ENCODE results near the gene TMEM255B.
A peak's percentile ranks its signal among the peaks of the same experiment; 100 is the strongest.
"Not testable (repeated sequence)": the region's sequence is repeated elsewhere in the genome, so short reads cannot be mapped to it uniquely, and the experiment has no call there.

The TMEM255B gene

GRCh38 chr13:113791226-113791625, 32.2 kb downstream of the TMEM255B start:
- no peak for DNase-seq

- no peak for DNase-seq
Observed at GRCh38 chr13:113791761-113792160, 32.7 kb downstream of the TMEM255B start.

GRCh38 chr13:113792236-113792770, 33.3 kb downstream of the TMEM255B start:
- no peak for DNase-seq

- no peak for DNase-seq
Observed at GRCh38 chr13:113792886-113793717, 34.1 kb downstream of the TMEM255B start.

GRCh38 chr13:113793718-113794085, 34.7 kb downstream of the TMEM255B start:
- no peak for DNase-seq

- DNase-seq: no peak
Observed at GRCh38 chr13:113794086-113794485, 35.1 kb downstream of the TMEM255B start.

GRCh38 chr13:113794764-113795173, 35.7 kb downstream of the TMEM255B start:
- no peak for DNase-seq

GRCh38 chr13:113795362-113795761, 36.3 kb downstream of the TMEM255B start:
- DNase-seq: not testable (repeated sequence)

GRCh38 chr13:113796211-113796963, 37.4 kb downstream of the TMEM255B start:
- no peak for DNase-seq

GRCh38 chr13:113796964-113797676, 38.1 kb downstream of the TMEM255B start:
- DNase-seq: peak; percentile 45

GRCh38 chr13:113798200-113798811, 39.3 kb downstream of the TMEM255B start:
- DNase-seq: no peak

GRCh38 chr13:113800576-113800926, 41.5 kb downstream of the TMEM255B start:
- DNase-seq: no peak

- DNase-seq: no peak
Observed at GRCh38 chr13:113801289-113801961, 42.4 kb downstream of the TMEM255B start.

- no peak for DNase-seq
Observed at GRCh38 chr13:113802090-113802531, 43.1 kb downstream of the TMEM255B start.

- DNase-seq: no peak
Observed at GRCh38 chr13:113802761-113803160, 43.7 kb downstream of the TMEM255B start.

- DNase-seq: no peak
Observed at GRCh38 chr13:113803409-113804016, 44.5 kb downstream of the TMEM255B start.

- DNase-seq: no peak
Observed at GRCh38 chr13:113804017-113804702, 45.1 kb downstream of the TMEM255B start.

- DNase-seq: no peak
Observed at GRCh38 chr13:113804703-113805430, 45.8 kb downstream of the TMEM255B start.

- DNase-seq: no peak
Observed at GRCh38 chr13:113805431-113806103, 46.5 kb downstream of the TMEM255B start.

GRCh38 chr13:113806104-113806471, 47.1 kb downstream of the TMEM255B start:
- no peak for DNase-seq
